ENCODE results near the gene NELFB.

Gene NELFB

GRCh38 chr9:137270929-137271695 lies 16.0 kb downstream of the NELFB start:
- no peak for DNase-seq

DNA sequence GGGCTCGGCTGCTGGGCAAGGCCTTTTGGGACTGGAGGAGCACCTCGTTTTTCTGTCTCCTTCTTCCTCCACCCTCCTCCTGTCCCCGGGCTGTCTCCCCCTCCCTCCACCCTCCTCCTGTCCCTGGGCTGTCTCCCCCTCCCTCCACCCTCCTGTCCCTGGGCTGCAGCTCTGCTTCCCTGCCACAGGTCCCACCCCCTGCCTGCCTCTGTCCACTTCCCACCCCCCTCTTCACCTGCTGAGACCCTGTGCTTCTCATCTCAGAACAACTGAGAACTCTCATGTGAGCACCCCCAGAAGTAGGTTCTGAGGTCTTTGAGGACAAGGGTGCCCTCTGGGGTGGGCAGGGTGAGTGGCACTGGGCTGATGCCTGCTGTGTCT lies 16.6 kb downstream of the NELFB start:
- DNase-seq, result no peak

DNA sequence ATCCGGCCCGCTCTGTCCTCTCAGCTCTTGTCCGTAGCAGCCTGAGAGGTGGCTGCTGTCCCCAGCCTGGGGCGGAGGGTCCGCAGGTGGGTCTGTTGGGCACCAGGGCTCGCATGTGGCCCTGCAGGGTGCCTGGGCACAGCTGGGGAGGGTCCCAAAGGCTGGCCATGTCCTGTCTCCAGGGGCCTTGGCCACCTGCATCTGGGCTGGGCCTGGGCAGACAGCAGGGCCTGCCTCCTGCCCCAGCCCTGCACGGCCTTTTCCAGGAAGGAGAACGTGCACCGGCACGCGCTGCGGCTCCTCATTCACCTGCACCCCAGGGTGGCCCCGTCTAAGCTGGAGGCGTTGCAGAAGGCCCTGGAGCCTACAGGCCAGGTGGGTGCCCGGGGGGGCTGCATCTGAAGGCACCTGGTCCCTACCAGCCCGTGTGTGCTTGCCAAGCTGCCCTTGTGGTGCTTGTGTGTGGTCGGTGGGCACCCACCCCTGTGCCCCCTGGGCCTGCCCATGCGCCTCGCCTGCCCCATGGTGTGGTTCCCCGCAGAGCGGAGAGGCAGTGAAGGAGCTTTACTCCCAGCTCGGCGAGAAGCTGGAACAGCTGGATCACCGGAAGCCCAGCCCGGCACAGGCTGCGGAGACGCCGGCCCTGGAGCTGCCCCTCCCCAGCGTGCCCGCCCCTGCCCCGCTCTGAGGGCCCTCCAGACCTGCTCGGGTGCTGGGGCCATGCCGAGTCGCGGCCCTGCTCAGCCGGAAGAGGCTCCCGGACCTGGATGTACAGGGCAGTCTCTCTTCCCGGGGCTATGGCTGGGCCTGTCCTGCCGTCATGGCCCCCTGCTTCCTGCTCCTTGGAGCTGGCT lies 17.3 kb downstream of the NELFB start:
- no peak for DNase-seq

DNA sequence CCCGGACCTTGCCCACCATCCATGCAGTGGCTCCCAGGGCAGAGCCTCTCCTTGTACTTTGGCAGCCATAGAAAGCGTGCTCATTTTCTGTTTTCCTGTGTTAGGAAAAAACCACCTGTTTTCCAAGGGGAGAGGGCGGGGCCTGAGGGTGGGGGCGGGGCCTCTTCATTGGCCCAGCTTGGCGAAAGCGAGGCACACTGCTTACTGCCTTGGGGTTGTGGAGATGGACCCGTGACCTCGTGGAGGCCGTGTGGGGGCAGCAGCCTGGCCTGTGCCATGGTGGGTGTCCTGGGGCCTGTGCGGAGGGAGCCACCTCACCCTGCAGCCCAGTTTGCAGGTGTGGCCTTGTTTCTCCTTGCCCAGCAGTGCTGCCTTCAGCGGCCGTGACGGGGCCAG lies 18.0 kb downstream of the NELFB start:
- DNase-seq, result no peak

DNA sequence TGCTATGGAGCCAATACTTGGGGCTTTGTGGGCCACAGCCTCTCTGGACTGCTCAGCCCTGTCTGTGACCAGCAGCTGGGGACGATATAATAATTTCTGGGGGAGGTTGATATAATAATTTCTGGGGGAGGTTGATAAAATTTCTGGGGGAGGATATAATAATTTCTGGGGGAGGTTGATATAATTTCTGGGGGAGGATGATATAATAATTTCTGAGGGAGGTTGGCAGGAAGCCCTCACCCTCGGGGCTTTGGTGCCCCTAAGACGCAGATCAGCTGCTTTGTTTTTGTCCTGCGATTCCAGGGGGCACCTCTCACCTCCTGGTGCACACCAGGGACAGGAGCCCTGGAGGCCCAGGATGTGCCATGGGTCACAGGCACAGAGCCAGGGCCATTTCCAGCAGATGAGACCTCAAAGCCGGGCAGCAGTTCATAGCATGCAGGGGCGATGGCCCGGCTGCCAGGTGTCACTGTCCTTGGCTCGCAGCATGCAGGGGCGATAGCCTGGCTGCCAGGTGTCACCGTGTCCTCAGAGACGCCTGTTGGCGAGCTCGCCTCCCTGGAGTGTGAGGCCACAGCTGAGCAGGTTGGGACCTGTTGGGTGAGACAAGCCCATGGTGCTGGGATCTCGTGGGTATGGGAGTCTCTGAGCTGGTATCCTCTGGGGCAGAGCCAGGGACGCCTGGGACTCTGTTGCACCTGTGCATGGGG lies 18.6 kb downstream of the NELFB start:
- DNase-seq, result no peak

GRCh38 chr9:137275203-137275587 lies 20.1 kb downstream of the NELFB start:
- DNase-seq, result no peak

DNA sequence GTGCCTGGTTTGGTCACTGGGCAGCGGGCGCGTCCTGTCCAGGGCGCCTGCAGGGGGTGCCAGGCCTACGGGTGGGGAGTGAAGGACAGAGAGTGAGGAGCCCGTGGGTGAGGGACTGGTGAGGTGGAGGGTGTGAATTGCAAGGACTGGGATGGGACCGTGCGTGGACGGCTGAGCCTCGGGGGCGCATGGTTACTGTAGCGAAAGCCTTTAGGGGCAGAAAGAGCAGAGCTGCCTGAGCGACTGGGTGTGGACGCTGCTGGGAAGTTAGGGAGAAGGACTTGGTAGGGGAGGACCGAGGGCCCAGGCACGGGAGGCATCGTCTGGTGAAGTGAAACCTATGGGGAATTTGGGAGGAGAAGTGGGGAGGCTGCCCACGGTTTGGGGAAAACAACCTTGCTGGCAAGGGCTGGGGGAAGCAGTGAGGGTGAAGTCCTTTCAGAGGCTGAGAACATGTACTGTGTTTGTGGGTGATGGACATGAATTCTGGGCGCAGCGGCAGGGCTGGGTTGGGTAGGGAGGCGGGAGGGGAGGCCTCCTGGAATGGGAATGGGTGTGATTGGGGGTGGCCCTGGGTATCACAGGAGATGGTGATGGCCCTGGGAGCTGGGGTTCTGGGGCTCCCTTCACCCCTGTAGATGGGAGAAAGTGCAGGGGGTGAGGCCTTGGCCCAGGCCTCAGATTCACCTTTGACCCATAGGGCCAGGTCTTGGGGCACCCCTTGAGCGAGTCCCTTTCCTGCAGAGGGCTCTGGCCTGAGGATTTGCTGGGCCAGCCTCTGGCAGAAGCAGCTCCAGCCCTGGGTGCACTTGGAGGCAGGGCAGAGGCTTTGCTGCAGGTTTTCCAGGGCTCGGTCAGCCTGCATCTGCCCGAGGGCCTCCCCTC lies 20.7 kb downstream of the NELFB start:
- DNase-seq, result no peak

DNA sequence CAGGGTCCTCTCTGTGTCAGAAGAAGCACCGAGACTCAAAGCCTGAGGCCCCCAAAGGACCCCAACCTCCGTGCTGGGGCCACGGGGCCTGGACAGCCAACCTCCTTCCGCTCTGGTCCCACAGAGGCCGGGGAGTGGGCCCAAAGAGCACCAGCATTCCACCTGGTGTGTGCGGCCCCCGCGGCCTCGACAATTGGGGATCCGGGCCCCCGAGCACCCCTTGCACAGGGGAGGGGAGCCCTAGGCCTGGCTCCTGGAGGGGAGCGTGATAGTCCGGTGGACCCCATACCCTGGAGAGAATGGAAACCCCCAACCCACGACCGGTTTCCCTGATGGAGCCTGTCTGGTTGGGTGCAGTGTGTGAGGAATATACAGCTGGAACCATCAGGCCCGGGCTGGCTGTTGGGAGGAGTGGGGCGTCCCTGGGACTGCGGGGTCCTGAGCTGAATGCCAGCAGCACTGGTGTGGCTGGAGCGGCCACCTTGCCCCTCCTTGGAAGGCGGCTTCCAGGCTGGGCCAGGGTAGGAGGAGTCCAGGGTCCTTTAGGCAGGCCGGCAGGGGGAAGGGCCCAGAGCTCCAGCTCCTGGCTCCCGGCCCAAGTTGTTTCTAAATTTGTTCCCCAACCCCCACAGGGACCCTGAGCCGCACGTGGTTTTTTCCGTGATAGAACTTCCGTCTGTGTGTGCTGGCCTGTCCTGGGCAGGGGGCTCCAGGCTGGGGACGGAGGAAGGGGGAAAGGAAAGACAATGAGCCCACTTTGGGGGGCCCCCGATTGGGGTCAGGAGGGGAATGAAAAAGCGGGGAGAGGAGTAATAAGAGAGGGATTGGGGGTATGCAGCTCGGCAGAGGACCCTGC lies 21.6 kb downstream of the NELFB start:
- no peak for DNase-seq

- no peak for DNase-seq
These were observed 22.4 kb downstream of the NELFB start, which contains the start of gene TOR4A for GRCh38 chr9:137277329-137278041. TSS of gene TOR4A (plus strand) at chr9:137277726. CDS start at chr9:137278690, 964 bp downstream.

GRCh38 chr9:137278061-137278701 lies 23.1 kb downstream of the NELFB start:
- DNase-seq, result no peak

GRCh38 chr9:137278721-137279711 lies 23.9 kb downstream of the NELFB start:
- DNase-seq, result no peak

GRCh38 chr9:137279741-137280473 lies 24.8 kb downstream of the NELFB start:
- no peak for DNase-seq

DNA sequence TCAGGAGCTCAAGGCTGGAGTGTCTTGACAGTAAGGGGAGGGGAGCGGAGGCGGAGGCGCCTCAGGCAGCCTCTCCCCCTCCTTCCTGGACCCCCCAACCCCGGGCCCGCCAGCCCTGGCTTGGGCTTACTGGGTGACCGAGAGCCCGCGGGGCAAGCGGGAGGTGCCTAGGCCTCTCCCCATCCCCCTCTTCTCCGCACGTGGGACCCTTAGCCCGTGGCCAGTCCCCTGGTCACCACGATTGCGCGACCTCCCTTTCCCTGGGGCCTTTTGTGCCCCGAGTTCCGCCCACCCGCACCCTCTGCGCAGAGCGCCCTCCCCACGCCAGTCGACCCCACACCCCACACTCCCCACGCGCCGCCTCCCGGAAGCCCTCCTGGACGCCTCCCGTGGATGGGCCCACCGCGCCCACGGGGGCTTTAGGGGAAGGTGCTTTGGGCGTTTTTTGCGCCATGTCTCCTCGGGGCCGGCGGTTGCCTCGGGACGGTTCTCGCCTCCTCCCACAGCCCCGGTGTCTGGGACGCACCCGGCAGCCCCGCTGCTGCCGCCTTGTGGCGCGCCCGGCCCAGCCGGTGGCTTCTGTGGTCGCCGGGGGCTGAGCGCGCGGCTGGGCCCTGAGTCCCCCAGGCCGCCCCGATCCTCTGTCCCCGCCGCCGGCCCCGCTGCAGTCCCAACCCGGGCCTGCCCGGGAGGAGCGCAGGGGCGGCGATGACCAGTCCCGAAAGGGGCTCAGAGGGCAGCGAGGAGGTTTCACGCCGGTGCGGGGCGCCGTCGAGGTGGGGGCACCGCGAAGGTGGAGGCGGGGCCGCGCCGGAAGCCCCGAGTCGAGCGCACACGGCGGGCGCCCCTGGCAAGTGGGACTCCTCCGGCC lies 25.6 kb downstream of the NELFB start:
- no peak for DNase-seq

DNA sequence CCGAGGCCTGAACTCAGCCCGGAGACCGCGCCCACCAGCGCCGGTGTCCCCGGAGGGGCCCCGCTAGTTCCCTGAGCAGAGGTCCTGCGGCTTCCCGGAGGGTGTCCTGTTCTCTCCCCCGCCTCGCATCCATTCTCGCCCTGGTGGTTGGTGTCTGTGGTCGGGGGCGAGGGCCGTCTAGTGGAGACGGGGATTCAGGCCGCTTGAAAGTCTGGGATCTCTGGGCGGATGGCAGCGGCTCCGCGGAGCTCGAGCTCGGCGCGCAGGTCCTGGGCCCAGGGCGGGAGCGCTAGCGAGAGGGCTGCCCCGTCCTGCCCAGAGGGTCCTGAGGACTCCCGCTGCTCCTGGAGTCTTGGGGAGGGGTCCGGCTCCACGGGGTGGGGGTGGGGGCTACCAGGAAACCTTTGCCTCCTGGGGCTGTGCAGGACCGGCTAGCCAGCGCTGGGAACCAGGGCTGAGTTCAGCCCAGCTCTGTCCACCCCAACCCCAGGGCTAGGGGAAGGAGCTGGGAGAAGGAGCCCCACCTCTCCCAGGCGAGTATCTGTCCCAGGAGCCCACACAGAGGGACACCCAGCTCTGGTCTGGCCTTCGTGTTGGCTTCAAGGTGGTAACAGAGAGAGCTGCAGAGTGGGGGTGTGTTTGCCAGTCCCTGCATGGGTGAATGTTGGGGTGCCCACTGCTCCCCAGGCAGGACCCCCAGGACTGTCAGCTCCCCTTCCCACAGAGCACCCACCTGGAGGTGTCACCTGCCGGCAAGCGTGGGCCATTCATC lies 26.4 kb downstream of the NELFB start:
- DNase-seq, result no peak

DNA sequence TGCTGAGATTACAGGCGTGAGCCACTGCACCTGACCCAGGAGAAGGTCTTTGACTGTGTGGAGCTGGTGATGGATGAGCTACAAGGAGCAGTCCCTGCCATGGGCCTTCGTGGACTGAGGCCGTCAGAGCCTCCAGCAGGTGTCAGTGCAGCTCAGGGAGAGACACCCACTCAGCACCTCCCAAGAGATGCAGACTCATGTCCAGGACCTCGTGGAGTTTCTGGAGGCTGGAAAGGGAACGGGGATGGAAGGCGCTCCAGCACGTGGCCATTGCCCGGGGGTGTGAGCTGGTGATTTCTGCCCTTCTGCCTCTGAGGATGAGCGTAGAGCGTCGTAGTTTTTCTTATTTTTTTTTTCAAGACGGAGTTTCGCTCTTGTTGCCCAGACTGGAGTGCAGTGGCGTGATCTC lies 31.9 kb downstream of the NELFB start:
- no peak for DNase-seq

- DNase-seq, result no peak
These were observed 38.0 kb downstream of the NELFB start for GRCh38 chr9:137293094-137293481.
